ENCODE data around the gene LDHB.
"Not testable (repeated sequence)": the region's sequence is repeated elsewhere in the genome, so short reads cannot be mapped to it uniquely, and the experiment has no call there.

The LDHB gene

DNA sequence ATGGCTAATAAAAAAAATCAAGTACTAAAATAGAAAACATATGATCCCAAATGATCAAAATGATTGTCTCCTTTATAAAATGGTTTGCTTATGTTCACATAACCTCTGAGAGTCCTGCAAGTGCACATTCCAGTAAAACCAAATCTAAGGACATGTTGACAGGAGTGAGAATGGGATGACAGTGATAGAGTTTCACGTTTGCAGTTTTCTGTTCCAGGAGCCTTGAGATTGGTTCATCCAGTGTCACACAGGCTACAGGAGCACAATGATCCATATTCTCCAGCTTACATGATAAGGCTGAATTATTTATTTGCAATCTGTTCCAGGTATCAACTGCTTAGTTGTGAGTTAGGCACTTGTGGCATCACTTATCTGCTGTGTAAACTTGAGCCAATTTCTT, 51.5 kb downstream of the LDHB start:
- DNase-seq, result no peak

DNA sequence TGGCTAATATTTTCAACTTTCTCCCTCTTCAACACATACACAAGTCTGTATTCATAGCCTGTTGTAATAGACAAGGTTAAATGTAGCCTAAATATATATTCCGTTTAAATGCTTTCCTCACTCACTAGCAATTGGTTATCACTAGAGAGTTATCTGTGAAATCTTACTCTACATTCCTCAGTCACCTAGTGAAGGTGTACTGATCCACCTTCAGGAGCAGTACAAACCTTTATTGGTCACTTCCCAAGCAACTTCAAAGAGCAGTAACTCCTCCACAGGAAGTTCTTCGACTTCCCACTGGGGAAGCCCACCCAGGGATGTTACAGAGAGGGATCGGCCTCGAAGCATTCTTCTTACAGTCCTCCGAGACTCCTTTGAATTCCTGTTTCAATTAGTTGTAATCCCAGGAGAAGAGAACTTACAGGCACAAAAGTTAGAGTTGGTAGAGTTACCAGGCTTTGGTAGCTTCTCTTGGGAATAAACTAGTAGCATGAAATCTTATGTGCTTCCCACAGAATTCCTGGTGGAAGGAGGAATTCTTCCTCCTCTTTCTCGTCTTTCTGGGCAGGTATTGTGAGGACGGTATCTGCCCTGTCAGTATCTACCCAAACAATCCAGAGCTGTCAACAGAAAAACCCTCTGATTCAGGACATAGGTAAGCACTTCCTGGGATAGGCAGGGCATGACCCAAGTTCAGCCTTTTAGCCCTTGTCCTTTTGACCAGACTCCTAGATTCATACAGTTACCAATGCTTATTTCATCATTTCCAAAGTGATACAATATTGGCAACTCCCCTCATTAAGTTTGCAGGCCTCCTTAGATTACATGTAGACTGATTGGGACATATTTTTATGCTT, 53.2 kb downstream of the LDHB start, which contains the start of gene GYS2:
GYS2 (minus strand) TSS at position 603 of the 857 bp plus-strand sequence; CDS start at position 348, 255 bp downstream.
- no peak for DNase-seq

DNA sequence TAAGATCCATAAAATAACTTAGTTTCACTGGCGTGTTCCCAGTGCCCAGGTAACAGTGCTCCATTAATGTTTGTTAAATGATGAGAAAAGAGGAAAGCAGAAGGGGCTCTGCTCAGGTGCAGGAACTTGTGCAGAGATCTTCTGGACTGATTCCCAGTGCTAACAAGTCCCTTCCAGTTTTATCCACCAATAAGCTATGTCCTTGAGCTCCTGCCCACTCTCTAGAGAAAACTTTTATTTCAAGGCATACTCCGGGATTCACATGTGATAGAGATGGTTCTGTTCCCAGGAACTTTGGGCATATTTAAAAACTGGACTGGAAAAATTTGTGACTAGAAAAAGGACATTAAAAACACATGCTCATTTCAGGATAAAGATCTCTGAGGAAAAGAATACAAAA, 54.9 kb downstream of the LDHB start:
- no peak for DNase-seq

DNA sequence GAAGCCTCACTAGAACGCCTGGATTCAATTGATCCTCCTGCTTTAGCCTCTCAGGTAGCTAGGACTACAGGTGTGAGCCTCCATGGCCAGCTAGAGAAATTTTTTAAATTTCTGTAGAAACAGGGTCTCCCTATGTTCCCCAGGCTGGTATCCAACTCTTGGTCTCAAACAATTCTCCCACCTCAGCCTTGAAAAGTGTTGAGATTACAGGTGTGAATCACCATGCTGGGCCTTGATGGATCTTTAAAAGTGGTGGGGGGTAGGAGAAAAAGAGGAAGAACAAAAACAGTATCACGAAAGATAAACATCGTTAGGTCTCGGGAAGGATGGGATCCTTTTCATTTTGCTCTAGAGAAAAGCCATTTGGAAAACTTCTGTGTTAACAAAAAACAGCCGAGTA, 57.4 kb downstream of the LDHB start:
- DNase-seq, result no peak

DNA sequence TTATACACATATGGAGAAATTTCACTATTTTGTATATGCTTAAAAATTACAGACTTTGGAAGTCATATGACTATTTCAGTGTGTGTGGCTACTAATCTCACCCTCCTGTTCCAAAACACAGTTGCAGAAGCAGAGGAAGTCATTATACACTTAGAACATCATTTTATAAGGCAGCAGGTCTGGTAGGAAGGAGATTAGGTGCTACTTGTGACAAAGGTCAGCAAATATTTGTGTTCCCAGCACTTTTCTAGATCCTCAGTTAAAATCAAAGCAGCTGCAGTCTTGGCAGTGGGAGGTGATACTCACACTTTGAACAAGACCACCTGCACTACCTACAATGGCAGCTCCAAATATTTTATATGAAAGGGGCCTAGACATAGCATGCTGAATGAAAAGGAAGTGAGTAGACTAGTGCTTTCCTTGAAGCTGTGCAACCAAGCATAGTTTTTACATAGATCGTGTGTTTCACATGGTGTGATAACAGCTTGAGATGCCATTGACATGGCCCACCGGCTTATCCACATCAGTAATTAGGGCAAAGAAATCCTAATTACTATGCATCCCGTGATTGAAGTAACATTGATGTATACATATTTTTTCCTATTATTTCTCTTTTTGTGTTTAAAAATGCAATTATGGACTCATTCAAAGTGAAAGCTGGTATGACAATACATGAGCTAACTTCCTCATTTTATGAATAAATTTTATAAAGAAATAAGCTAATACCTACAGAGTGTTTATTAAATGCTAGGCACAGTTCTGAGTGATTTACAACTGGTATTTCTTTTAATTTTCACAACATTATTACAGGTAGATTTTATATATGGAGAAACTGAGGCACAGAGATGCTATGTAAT, 58.3 kb downstream of the LDHB start:
- DNase-seq, result no peak

DNA sequence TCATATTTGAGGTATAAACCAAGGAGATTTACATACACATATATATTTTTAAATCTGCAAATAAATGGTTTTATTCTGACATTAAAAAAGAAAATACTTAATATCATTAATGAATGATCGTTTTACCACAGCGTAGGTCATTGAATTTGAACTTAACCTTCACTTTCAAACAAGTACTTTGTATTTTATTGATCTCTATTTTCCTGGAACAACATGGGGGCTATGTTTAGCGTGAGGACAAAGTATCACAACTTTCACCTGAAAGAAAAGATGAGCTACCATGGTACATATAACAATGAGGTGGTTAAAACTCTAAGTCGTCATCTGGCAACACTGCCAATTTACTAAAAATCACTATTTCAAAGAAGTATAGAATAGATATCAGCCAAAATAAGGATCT, 59.0 kb downstream of the LDHB start:
- no peak for DNase-seq

DNA sequence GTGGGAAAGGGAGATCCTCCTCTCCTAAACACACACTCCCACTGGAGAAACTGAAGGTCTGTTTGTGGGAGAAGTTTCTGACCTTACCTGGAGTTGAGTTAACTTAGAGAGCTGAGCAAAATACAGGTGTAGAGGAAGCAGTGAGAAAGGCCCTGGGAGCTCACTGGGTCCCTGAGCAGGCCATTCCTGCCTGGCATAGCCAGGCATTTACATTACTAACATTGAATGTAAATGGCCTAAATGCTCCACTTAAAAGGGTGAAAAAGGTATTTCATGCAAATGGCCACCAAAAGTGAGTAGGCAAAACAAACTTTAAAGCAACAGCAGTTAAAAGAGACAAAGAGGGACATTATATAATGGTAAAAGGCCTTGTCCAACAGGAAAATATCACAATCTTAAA, 62.3 kb downstream of the LDHB start:
- not testable (repeated sequence) for DNase-seq

DNA sequence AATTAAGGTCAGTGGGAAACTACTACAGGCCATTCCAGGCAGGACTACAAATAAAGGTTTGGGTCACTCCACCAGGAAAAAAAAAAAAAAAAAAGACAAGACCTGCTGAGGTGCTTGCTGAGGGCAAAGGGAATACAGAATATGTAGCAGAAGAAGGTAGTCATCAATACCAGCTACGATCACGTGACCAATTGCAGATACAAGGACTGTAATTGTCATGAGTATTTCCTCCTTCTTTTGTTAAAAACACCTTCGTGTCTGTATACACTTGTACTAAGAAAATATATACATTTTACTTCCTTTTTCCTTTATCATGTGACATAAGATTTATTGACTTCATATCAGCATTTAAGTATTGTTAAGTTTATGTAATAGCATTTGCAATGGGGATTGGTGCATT, 72.2 kb downstream of the LDHB start:
- DNase-seq, result no peak

Data from activated naive CD4-positive, alpha-beta T cell (primary cell).